DND-41 (cell line): ENCODE results near the gene NKAIN2.

Experiments
- EZH2 ChIP-seq: IDR thresholded peaks from 3 replicates; pipeline ENCODE4 v1.6.1; 2012; ENCODE audit warnings: borderline replicate concordance, low read depth, mild to moderate bottlenecking, moderate library complexity, low read length, inconsistent platforms; ENCODE audit not compliant: severe bottlenecking
- TF ChIP-seq, protein P1 (sequence below): IDR thresholded peaks from 2 replicates; pipeline ENCODE4 v1.5.1; 2012; ENCODE audit warnings: borderline replicate concordance, low read length, moderate library complexity, mild to moderate bottlenecking; ENCODE audit not compliant: poor library complexity, severe bottlenecking; ENCODE audit errors: extremely low read depth

DNA sequence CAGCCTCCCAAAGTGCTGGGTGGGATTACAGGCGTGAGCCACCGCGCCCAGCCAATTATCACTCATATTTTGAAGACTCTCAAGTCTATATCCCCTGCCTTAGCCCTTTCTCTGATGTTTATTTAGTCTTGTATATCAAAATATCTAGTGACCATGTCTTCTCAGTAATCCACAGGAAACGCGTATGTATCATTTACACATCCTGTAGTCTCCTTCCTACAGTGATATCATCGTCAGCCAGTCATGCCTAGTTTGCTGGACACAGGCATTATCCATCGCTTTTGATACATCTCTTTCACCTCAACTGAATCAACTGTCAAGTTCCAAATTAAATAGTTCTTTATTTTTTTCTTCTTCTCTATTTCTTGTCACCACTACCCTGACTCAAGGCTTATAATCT is 223.7 kb downstream of the NKAIN2 start:
- TF ChIP-seq, protein P1, sequence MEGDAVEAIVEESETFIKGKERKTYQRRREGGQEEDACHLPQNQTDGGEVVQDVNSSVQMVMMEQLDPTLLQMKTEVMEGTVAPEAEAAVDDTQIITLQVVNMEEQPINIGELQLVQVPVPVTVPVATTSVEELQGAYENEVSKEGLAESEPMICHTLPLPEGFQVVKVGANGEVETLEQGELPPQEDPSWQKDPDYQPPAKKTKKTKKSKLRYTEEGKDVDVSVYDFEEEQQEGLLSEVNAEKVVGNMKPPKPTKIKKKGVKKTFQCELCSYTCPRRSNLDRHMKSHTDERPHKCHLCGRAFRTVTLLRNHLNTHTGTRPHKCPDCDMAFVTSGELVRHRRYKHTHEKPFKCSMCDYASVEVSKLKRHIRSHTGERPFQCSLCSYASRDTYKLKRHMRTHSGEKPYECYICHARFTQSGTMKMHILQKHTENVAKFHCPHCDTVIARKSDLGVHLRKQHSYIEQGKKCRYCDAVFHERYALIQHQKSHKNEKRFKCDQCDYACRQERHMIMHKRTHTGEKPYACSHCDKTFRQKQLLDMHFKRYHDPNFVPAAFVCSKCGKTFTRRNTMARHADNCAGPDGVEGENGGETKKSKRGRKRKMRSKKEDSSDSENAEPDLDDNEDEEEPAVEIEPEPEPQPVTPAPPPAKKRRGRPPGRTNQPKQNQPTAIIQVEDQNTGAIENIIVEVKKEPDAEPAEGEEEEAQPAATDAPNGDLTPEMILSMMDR: no peak
- no peak for TF ChIP-seq EZH2
